ENCODE data around the gene GRIFIN. TPM values are rescaled to one million over a fixed set of nuclear protein-coding genes. Genes with fewer than 3 reads are reported as not detected.

Gene GRIFIN
- total RNA-seq, 1 donor from 2014 or later = not detected

DNA sequence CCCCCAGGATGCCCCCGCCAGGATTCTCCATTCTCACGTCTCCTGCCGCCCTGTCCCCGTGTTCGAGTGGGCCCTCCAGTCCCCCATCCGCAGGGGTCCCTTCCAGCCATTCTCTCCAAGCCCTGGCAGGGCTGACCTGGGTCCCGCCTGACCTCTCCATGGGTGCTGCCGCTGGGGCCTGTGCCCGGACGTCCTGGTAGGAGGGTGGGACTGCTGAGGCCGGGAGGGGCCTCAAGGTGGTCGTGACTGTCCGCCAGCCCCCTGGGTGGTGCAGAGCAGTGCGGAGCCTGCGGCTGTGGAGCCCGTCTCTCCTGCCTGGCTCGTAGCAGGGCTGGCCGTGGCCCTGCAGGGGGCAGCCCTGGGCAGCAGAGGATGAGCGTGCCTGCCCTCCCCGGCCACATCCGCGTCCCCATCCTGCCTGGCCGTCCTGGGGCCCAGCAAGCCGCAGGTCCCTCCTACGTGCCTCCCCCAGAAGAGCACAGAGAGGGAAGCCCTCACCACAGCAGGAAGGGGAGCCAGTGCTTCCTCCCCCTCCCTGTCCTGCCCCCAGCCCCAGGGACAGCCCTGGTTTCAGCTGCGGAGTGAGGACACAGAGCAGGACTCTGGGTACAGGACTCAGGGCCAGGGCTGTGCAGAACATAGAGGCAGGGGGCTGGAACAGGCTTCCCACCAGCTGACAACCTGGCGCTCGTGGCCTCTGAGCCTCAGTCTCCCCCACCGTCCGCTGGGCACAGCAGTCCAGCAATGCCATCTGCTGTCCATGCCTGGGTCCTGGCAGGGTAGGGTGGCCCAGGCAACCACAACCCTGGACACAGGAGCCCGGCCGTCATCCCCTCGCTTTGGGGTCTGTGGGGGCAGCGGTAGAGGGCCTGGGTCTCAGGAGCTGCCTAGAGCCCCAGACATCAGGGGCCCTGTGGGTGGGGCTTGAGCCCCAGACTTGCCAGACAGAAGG is 1.5 kb upstream of the GRIFIN start:
- Histone ChIP-seq H3K27me3 (ENCODE audit: low read depth) (peaks cover 46% of the 10 kb centered on the region), H3K36me3 (no peaks in the 10 kb centered on the region), H3K4me3 (peak overlapping the region; percentile 4), H3K9me3 (replicated peaks) (peaks cover 1% of the 10 kb centered on the region), H3K4me1 (peaks cover 36% of the 10 kb centered on the region), H3K27ac (replicated peaks) (no peak overlapping the region)
- DNase-seq = peak; percentile 69
- TF ChIP-seq, protein P1, sequence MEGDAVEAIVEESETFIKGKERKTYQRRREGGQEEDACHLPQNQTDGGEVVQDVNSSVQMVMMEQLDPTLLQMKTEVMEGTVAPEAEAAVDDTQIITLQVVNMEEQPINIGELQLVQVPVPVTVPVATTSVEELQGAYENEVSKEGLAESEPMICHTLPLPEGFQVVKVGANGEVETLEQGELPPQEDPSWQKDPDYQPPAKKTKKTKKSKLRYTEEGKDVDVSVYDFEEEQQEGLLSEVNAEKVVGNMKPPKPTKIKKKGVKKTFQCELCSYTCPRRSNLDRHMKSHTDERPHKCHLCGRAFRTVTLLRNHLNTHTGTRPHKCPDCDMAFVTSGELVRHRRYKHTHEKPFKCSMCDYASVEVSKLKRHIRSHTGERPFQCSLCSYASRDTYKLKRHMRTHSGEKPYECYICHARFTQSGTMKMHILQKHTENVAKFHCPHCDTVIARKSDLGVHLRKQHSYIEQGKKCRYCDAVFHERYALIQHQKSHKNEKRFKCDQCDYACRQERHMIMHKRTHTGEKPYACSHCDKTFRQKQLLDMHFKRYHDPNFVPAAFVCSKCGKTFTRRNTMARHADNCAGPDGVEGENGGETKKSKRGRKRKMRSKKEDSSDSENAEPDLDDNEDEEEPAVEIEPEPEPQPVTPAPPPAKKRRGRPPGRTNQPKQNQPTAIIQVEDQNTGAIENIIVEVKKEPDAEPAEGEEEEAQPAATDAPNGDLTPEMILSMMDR (IDR thresholded peaks at IDR 0.05; ENCODE audit: borderline replicate concordance) = peak; percentile 85
- intact Hi-C loops (cut with micrococcal nuclease) = no loop called here

DNA sequence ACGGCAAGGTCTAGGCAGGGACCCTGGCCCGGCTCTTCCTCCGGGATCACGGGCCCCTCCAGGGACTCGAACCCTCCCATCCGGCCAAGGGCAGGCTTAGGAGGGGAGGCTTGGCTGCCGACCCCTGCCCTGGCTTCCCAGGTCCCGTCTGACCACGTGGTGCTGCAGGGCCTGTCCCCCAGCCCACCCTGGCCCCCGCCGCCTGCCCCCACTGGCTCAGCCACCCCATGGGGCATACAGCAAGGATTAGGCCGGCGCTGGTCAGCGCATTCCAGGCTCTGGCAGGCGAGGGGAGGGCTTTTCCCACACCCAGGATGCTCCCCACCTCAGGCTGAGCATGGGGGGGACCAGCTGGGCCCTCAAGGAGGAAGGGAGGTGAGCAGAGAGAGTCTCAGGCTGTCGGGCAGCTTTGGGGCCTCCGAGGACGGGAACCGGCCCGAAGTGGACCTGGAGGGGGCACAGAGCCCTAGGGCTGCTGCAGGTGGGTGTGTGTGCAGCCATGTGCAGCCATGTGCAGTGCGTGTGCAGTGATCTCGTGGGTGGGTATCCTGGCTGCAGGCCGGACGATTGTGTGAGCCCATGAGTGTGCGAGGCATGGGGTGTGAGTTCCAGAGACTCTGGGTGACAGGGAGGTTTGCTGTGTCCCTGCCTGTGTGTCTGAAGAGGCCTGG is 713 bp upstream of the GRIFIN start:
- H3K27me3 ChIP-seq (ENCODE audit: low read depth) = peaks cover 47% of the 10 kb centered on the region
- H3K27ac ChIP-seq (replicated peaks) = no peak overlapping the region
- H3K4me1 ChIP-seq = peaks cover 37% of the 10 kb centered on the region
- no peaks in the 10 kb centered on the region for H3K36me3 ChIP-seq
- TF ChIP-seq, protein P1 (IDR thresholded peaks at IDR 0.05; ENCODE audit: borderline replicate concordance) = no peak
- no peak overlapping the region for H3K4me3 ChIP-seq
- H3K9me3 ChIP-seq (replicated peaks) = no peaks in the 10 kb centered on the region
- intact Hi-C loops (cut with micrococcal nuclease) = no loop called here
- DNase-seq = no peak

DNA sequence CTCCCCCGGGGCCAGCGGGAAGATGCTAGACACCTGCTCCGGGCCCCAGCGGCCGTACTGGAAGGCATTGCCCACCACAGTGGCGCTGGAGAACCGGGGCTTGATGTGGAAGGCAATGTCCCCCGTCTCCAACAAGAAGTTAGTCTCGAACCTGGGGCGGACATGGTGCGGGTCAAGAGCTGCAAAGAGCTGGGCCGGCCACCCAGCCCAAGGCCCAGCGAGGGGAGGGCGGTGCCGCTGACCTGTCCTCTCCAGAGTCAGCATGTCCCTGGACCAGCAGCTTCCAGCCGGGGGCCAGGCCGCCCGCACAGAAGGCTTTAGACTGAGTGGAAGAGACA is 551 bp downstream of the GRIFIN start:
- no peak overlapping the region for H3K4me3 ChIP-seq
- H3K27ac ChIP-seq (replicated peaks) = no peak overlapping the region
- peaks cover 47% of the 10 kb centered on the region for H3K4me1 ChIP-seq
- intact Hi-C loops (cut with micrococcal nuclease) = no loop called here
- TF ChIP-seq, protein P1 (IDR thresholded peaks at IDR 0.05; ENCODE audit: borderline replicate concordance) = no peak
- no peaks in the 10 kb centered on the region for H3K9me3 ChIP-seq (replicated peaks)
- DNase-seq = no peak
- H3K27me3 ChIP-seq (ENCODE audit: low read depth) = peaks cover 57% of the 10 kb centered on the region
- no peaks in the 10 kb centered on the region for H3K36me3 ChIP-seq

DNA sequence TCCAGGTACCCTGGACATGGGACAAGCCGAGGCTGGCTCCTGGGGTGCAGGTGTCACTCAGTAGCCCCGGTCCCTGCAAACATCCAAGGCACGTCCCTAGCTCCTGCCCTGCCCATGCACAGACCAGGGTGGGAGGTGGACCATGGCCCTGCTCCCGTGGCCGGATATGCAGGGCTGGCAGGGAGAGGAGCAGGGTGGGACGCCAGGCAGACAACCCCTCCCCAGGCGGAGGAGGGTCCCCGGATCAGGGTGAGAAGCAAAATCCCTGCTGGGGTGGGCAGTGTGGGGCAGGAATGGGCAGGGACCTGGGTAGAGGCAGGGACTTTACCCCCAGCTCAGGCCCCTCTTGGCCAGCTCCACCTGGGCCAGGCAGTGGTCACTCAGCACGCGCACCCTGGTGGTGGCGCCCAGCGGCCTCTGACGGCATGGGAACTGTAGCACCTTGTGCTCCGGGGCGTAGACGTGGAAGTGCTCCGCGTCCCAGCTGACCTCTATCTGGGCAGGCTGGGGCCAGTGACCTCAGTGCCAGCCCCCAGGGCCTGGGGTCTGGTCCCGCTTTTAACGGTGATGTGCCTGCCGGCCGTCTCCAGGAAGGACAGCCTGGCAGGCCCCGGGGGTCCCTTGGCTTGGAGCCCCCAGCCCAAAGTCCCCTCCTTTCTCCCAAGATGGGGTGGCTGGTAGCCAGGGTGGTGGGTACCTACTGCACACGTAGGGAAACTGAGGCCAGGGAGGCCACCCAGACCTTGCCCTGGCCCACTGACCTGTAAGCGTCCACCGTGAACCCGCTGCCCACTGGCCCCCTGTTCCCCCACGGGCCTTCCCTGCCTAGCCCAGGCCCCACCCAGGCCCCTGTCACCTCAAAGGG is 1.2 kb downstream of the GRIFIN start:
- TF ChIP-seq, protein P1 (IDR thresholded peaks at IDR 0.05; ENCODE audit: borderline replicate concordance) = no peak
- intact Hi-C loops (cut with micrococcal nuclease) = no loop called here
- no peaks in the 10 kb centered on the region for H3K9me3 ChIP-seq (replicated peaks)
- H3K4me1 ChIP-seq = peaks cover 42% of the 10 kb centered on the region
- H3K27me3 ChIP-seq (ENCODE audit: low read depth) = peaks cover 57% of the 10 kb centered on the region
- H3K27ac ChIP-seq (replicated peaks) = no peak overlapping the region
- DNase-seq = no peak
- H3K4me3 ChIP-seq = no peak overlapping the region
- no peaks in the 10 kb centered on the region for H3K36me3 ChIP-seq

DNA sequence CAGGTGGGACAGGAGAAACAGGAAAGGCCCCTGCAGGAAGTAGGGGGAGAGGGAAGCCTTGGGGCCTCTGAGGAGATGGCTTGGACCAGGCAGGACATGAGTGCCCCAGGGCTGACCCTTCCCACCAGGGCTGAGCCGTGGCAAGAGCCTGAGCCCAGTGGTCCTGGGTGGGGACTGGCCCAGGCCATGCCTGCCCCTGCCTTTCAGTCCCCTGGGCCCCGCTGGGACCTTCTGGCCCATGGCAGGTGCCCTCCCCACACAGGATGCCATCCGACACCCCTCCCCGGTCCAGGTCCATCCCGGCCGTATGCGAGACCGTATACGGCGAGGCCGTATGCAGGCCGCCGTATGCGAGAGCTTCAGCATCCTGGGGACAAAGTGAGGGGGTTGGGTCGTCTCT is 2.0 kb downstream of the GRIFIN start:
- Histone ChIP-seq H3K27me3 (ENCODE audit: low read depth) (peaks cover 49% of the 10 kb centered on the region), H3K36me3 (no peaks in the 10 kb centered on the region), H3K4me3 (no peak overlapping the region), H3K9me3 (replicated peaks) (no peaks in the 10 kb centered on the region), H3K27ac (replicated peaks) (no peak overlapping the region), H3K4me1 (peaks cover 34% of the 10 kb centered on the region)
- TF ChIP-seq, protein P1 (IDR thresholded peaks at IDR 0.05; ENCODE audit: borderline replicate concordance) = no peak
- intact Hi-C loops (cut with micrococcal nuclease) = no loop called here
- no peak for DNase-seq

Data from left ventricle myocardium inferior (tissue), 1 donor.